Type B pancreatic cell (in vitro differentiated cells): ENCODE results near the gene SYT12. TPM values are rescaled to one million over a fixed set of nuclear protein-coding genes. Genes with fewer than 3 reads are reported as not detected.
"Not testable (repeated sequence)": the region's sequence is repeated elsewhere in the genome, so short reads cannot be mapped to it uniquely, and the experiment has no call there.

Source experiments
- DNase-seq: peaks from one replicate; pipeline ENCODE4 v3.0.0; 2021; ENCODE audit warnings: mixed read lengths; ENCODE audit not compliant: unreplicated experiment; ENCODE audit errors: extremely low spot score
- H3K27ac Mint-ChIP-seq: 2 replicates; pipeline ENCODE4 v1.8.0; 2021; ENCODE audit warnings: mild to moderate bottlenecking, mixed read lengths
- H3K27me3 Mint-ChIP-seq: 2 replicates; pipeline ENCODE4 v1.8.0; 2021; ENCODE audit warnings: mixed read lengths
- H3K36me3 Mint-ChIP-seq: 2 replicates; pipeline ENCODE4 v1.8.0; 2021; ENCODE audit warnings: mixed read lengths
- H3K4me1 Mint-ChIP-seq: one replicate; pipeline ENCODE4 v1.8.0; 2021; ENCODE audit warnings: mixed read lengths; ENCODE audit not compliant: unreplicated experiment
- H3K4me3 Mint-ChIP-seq: 2 replicates; pipeline ENCODE4 v1.8.0; 2021; ENCODE audit warnings: mild to moderate bottlenecking, mixed read lengths
- H3K9me3 Mint-ChIP-seq: 2 replicates; pipeline ENCODE4 v1.8.0; 2021; ENCODE audit warnings: mixed read lengths
- total RNA-seq: library from RNA; stranded (reverse); gene quantifications from 2 replicates; pipeline ENCODE4 v1.2.1, GENCODE V29; 2021; ENCODE audit warnings: low replicate concordance
- TF ChIP-seq, protein P1 (sequence below): fragments of 200-600 bp; sonication (generic); conservative IDR thresholded peaks from 2 replicates; pipeline ENCODE4 v1.5.0; 2021; ENCODE audit warnings: antibody characterized with exemption, mild to moderate bottlenecking

SYT12 gene
- total RNA-seq, 1 donor from 2014 or later, result 0.24 TPM

DNA sequence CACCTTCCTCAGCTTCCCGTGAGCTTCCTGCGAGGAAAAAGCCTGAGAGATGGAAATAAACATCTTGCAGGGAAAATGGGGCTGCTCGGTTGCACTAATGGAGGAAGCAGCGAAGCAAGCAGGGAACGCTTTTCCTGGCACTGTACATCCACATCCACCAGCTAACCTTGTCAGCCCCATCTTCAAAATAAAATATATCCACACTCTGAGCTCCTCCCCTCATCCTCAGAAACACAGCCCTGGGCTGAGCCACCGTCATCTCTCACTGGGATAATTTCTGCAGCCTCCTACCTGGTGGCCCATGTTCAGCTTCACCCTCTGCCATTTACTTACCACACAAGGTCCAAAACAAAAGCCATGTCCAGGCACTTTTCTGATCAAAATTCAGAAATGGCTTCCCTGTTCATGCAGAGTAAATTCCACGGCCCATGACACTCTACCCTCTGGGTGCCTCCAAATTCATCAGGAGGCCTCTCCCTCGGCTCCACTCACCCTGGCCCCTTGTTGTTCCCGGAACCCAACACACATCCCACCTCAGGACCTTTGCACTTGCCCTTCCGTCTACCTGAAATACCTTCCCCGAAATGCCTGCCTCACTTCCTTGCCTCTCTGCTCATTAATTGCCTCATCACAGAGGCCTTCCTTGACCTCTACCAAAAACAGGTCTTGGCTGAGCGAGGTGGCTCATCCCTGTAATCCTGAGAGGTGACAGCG, 34.9 kb upstream of the SYT12 start:
- DNase-seq, result no peak
- H3K27ac Mint-ChIP-seq, result no peak overlapping the region
- H3K36me3 Mint-ChIP-seq, result no peaks in the 10 kb centered on the region
- TF ChIP-seq, protein P1, sequence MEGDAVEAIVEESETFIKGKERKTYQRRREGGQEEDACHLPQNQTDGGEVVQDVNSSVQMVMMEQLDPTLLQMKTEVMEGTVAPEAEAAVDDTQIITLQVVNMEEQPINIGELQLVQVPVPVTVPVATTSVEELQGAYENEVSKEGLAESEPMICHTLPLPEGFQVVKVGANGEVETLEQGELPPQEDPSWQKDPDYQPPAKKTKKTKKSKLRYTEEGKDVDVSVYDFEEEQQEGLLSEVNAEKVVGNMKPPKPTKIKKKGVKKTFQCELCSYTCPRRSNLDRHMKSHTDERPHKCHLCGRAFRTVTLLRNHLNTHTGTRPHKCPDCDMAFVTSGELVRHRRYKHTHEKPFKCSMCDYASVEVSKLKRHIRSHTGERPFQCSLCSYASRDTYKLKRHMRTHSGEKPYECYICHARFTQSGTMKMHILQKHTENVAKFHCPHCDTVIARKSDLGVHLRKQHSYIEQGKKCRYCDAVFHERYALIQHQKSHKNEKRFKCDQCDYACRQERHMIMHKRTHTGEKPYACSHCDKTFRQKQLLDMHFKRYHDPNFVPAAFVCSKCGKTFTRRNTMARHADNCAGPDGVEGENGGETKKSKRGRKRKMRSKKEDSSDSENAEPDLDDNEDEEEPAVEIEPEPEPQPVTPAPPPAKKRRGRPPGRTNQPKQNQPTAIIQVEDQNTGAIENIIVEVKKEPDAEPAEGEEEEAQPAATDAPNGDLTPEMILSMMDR, result no peak
- no peaks in the 10 kb centered on the region for H3K9me3 Mint-ChIP-seq
- peaks cover 12% of the 10 kb centered on the region for H3K4me1 Mint-ChIP-seq
- peaks cover 4% of the 10 kb centered on the region for H3K27me3 Mint-ChIP-seq
- H3K4me3 Mint-ChIP-seq, result no peak overlapping the region

DNA sequence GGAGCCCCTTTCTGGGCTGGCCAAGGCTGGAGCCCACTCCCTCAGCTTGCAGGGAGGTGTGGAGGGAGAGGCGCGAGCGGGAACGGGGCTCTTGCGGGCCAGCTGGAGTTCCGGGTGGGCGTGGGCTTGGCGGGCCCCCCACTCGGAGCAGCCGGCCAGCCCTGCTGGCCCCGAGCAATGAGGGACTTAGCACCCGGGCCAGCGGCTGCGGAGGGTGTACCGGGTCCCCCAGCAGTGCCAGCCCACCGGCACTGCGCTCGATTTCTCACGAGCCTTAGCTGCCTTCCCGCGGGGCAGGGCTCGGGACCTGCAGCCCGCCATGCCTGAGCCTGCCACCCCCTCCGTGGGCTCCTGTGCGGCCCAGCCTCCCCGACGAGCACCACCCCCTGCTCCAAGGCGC, 34.2 kb upstream of the SYT12 start:
- DNase-seq, H3K36me3 Mint-ChIP-seq, H3K4me3 Mint-ChIP-seq, H3K27me3 Mint-ChIP-seq, H3K27ac Mint-ChIP-seq, H3K9me3 Mint-ChIP-seq: not testable (repeated sequence)
- peaks cover 12% of the 10 kb centered on the region for H3K4me1 Mint-ChIP-seq

DNA sequence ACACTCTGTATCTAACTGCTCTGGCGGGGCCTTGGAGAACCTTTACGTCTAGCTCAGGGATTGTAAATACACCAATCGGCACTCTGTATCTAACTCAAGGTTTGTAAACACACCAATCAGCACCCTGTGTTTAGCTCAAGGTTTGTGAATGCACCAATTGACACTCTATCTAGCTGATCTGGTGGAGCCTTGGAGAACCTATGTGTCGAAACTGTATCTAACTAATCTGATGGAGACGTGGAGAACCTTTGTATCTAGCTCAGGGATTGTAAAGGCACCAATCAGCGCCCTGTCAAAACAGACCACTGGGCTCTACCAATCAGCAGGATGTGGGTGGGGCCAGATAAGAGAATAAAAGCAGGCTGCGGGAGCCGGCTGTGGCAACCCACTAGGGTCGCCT, 33.6 kb upstream of the SYT12 start:
- not testable (repeated sequence) for H3K36me3 Mint-ChIP-seq, H3K27ac Mint-ChIP-seq, H3K9me3 Mint-ChIP-seq, DNase-seq, H3K4me3 Mint-ChIP-seq, H3K27me3 Mint-ChIP-seq
- peaks cover 12% of the 10 kb centered on the region for H3K4me1 Mint-ChIP-seq

DNA sequence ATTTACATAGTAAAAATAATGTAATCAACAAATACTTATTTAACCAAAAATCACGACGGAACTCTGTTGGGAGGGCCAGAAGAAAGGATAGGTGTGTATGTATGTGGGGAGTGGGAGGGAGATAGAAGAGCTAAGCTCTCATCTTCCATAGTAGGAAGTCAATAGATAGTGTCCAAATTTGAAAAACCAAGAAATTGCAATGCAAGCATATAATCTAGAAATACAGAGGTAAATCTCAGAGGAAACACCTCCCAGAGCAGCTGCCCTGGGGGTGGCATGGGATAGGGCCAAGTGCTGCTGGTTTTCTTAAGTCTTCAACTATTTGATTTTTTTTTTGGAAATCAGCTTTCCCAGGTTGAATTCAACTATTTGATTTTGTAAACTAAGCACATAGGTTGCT, 30.9 kb upstream of the SYT12 start:
- TF ChIP-seq, protein P1, result no peak
- no peak overlapping the region for H3K4me3 Mint-ChIP-seq
- H3K36me3 Mint-ChIP-seq, result no peaks in the 10 kb centered on the region
- no peaks in the 10 kb centered on the region for H3K9me3 Mint-ChIP-seq
- no peak for DNase-seq
- peaks cover 16% of the 10 kb centered on the region for H3K4me1 Mint-ChIP-seq
- H3K27me3 Mint-ChIP-seq, result peaks cover 7% of the 10 kb centered on the region
- H3K27ac Mint-ChIP-seq, result no peak overlapping the region

DNA sequence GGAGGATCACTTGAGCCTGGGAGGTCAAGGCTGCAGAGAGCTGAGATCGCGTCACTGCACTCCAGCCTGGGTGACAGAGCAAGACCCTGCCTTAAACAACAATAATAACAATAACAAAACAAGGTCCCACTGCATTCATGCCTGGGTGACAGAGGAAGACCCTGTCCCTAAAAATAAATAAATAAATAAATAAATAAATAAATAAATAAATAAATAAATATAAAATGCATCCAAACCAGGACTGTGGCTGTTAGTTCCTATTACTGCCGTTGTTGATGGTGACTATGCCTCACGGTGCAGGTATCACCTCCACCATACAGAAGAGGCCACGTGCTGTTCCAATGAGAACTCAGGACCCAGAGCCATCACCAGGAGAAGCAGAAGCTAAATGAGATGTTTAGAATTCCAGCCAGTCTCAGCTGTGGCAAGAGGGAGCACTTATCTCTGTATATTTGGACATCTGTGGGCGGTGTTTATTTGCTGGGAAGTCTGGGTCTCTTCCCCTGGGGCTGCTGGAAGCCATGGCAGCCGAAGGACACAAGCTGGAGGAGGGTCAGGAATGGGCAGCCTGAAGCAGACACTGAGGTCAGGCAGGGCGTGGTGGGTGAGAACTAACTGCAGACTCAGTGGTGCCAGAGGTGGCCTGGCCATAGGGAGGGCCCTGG, 26.2 kb upstream of the SYT12 start:
- peaks cover 7% of the 10 kb centered on the region for H3K27me3 Mint-ChIP-seq
- no peaks in the 10 kb centered on the region for H3K36me3 Mint-ChIP-seq

DNA sequence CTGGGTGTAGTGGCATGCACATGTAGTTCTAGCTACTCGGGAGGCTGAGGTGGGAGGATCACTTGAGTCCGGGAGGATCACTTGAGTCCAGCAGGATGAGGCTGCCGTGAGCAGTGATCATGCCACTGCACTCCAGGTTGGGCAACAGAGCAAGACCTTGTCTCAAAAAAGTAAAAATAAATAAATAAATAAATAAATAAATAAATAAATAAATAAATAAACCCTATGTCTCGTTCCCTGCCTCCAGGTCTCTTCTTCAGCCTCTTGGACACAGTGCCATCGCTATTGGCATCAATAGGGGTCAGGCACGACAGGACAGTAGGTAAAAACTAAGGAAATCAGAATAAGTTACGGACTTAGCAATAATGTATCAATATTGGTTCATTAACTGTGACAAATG, 23.4 kb upstream of the SYT12 start:
- Mint-ChIP-seq H3K9me3 (no peaks in the 10 kb centered on the region), H3K27ac (no peak overlapping the region), H3K4me3 (no peak overlapping the region)

More for the DNA sequence above, 26.2 kb upstream of the SYT12 start:
- H3K4me1 Mint-ChIP-seq, result peaks cover 6% of the 10 kb centered on the region
- H3K27ac Mint-ChIP-seq, result no peak overlapping the region
- H3K4me3 Mint-ChIP-seq, result no peak overlapping the region
- no peak for DNase-seq
- TF ChIP-seq, protein P1, result no peak
- no peaks in the 10 kb centered on the region for H3K9me3 Mint-ChIP-seq

More for the DNA sequence above, 23.4 kb upstream of the SYT12 start:
- Mint-ChIP-seq H3K27me3 (peaks cover 3% of the 10 kb centered on the region), H3K4me1 (peaks cover 12% of the 10 kb centered on the region), H3K36me3 (no peaks in the 10 kb centered on the region)
- TF ChIP-seq, protein P1, result no peak
- DNase-seq, result no peak
